Astrocyte of the cerebellum (primary cell): ENCODE data around the gene JMJD8.

Experiments
- DNase-seq: peaks from one replicate; pipeline ENCODE4 v3.0.0-alpha.2; 2011; ENCODE audit warnings: low read depth
- H3K4me3 ChIP-seq: 2 replicates; pipeline ENCODE4 v1.5.1; 2011; ENCODE audit warnings: mild to moderate bottlenecking, low read depth, low read length, moderate library complexity
- in situ Hi-C: cut with HindIII; loops from 2 replicates; pipeline ENCODE4 v1.10.0; 2017; ENCODE audit warnings: low sequenced_read_pairs
- TF ChIP-seq, protein P1 (sequence below): IDR thresholded peaks from 2 replicates; pipeline ENCODE4 v1.5.1; 2012; ENCODE audit warnings: low read length, low read depth, moderate library complexity, mild to moderate bottlenecking; ENCODE audit errors: missing control alignments

Gene JMJD8

DNA sequence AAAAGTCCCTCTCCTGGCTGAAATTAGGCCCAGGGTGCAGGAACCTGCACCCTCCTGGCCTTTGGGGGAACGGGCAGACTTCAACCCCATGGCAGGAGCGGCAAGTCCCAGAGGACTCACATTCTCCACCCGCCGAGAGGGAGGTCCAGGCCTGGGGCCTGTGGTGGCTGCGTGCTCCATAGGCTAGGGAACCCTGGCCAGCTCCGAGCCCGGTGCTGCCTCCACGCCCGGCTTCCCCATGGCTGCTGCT is 42.0 kb upstream of the JMJD8 start:
- TF ChIP-seq, protein P1, sequence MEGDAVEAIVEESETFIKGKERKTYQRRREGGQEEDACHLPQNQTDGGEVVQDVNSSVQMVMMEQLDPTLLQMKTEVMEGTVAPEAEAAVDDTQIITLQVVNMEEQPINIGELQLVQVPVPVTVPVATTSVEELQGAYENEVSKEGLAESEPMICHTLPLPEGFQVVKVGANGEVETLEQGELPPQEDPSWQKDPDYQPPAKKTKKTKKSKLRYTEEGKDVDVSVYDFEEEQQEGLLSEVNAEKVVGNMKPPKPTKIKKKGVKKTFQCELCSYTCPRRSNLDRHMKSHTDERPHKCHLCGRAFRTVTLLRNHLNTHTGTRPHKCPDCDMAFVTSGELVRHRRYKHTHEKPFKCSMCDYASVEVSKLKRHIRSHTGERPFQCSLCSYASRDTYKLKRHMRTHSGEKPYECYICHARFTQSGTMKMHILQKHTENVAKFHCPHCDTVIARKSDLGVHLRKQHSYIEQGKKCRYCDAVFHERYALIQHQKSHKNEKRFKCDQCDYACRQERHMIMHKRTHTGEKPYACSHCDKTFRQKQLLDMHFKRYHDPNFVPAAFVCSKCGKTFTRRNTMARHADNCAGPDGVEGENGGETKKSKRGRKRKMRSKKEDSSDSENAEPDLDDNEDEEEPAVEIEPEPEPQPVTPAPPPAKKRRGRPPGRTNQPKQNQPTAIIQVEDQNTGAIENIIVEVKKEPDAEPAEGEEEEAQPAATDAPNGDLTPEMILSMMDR, result no peak
- no peak for DNase-seq
- in situ Hi-C loops, result no loop called here
- no peak overlapping the region for H3K4me3 ChIP-seq

DNA sequence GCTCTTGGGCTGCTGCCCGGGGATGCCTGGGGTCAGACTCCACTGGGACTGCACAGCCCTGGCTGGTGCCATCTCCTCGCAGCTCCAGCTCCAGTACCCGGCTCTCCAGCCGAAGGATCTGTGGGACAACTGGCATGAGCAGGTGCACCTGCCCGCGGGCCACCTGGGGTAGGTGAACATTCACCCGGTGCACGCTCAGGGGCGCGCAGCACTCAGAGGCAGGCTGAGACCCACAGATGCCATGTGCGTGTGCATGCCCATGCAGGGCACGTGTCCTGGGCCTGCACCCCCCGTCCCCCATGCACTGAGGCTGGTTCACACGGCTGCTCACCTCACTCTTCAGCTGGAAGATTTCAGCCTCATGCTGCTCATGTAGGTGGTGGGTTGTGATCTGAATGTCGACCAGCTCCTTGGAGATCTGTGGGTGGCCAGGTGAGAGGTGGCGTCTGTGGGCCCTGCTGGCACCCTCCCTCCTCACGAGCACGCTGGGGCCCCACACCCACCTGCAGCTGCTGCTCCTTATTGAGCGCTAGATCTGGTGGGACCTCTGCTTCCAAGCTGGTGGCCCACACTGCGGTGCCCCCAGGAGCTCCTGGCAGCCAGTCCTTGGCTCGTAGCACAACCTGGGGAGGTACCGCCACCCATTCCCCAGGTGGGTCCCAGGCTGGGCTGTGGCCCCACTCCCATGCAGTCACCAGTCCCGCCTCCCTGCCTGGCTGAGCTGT is 41.5 kb upstream of the JMJD8 start:
- TF ChIP-seq, protein P1, result no peak
- no peak overlapping the region for H3K4me3 ChIP-seq
- DNase-seq, result no peak
- in situ Hi-C loops, result no loop called here

DNA sequence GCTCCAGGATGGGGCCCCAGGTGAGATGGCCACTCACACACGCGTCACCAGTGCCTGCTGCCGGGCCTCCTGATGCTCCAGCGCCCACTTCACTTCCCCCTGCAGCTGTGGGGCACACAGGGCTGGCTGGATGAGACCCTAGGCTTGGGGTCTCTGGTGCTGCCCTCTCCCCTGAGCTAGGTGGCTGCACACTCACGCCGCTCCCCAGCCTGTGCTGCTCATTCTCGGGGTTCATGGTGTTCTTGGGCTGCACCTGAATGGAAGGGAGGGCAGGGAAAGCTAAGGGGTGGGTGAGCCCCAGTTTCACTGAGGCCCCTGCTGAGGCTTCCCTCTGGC is 40.9 kb upstream of the JMJD8 start:
- in situ Hi-C loops, result no loop called here
- H3K4me3 ChIP-seq, result no peak overlapping the region

DNA sequence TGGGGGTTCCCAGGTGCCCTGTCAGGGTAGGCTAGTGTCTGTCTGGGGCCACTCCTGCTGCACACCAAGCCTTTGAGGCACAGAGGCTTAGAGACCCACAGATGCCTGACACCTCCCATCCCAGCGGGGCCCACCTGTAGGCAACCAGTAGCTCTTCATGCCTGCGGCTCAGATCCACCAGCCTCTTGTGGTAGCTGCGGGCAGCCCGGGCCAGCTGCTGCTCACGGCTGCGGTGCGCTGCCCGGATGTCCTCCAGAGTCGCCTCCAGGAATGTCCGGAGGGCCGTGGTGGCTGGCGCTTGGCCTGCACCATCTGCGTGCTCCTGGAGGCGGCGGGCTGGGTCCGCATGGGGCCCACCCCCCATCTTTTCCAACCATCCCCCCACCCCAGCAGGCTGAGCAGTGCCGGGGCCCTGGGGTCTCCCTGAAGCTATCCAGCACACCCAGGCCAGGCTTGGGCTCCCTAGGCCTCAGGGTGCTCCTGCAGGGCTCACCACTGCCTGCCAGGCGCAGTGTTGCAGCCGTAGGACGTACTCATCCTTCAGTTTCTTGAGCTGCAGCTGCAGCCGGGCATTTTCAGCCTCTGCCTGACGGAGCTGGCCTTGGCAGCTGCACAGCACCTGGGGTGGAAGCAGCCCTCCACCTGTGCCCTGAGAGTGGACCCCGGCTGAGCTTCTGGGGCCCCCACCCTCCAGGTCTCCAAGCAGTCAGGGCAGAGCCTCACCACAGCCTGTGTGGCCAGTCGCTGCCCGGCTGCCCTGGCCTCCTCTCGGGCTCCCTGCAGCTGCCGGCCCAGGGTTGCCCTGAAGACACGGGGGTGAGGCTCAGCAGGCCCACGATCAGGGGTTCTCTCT is 40.3 kb upstream of the JMJD8 start:
- TF ChIP-seq, protein P1, result no peak
- H3K4me3 ChIP-seq, result no peak overlapping the region
- in situ Hi-C loops, result no loop called here
- DNase-seq, result no peak

More for the DNA sequence above, 40.9 kb upstream of the JMJD8 start:
- TF ChIP-seq, protein P1, result no peak
- no peak for DNase-seq

DNA sequence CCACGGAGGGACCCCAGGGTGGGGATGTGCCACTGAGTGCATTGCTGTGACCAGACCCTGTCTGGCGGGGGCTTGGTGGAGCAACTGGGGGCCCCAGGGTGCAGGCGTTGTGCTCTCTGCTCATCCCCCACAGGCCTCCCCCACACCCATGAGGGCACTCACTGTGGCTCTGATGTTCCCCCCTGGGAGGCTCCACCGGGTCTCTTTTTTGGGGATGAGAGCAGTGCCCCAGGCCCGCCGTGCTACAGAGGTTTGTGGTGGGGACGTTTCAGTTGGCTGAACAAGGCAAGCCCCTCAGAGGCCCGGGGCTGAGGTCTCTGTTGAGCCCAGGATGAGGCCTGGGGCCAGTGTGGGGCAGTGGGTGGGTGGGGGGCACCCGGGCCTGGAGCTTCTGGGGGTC is 39.6 kb upstream of the JMJD8 start:
- H3K4me3 ChIP-seq, result no peak overlapping the region
- DNase-seq, result no peak
- in situ Hi-C loops, result no loop called here
- TF ChIP-seq, protein P1, result no peak

DNA sequence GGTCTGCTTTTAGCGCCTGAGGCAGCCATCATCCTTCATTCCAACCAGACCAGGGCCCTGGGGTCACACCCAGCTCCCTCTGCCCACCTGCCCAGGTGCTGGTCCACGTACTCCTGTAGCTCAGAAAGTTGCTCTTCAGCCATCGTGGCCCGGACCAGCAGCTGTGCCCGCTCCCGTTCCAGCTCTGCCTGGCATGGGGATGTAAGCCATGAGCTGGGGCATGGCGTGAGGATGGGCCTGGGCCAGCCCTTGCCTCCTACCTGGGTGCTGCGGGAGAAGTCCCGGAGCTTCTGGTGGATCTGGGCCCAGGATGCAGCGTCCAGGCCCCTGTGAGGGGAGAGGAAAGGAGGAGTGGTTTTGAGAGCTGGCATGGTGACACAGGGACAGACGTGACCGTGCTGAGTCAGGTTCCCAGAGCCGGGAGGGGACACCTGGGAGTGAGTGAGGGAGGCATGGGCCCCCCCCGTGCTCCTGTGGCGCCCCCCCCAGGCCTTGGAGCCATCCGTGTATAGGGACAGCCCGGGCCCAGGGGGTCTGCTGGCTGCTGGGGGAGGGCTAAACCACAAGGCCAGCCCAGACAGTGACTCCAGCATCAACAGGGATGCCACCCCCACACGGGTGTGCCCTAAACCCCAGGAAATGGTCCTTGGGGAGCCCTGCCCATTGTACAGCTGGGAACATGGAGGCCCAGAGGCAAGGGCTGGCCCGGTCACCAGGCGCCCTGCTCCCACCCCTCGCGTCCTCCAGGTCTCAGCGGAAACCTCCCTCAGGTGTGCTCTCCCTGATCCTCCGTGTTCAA is 38.9 kb upstream of the JMJD8 start:
- no peak for DNase-seq
- H3K4me3 ChIP-seq, result no peak overlapping the region
- TF ChIP-seq, protein P1, result no peak
- in situ Hi-C loops, result no loop called here
